Natural killer cell (primary cell): ENCODE data around the gene PRG2. TPM values are rescaled to one million over a fixed set of nuclear protein-coding genes. Genes with fewer than 3 reads are reported as not detected.

Experiments used
- ATAC-seq, 3 donors: fragments of 150-1000 bp in 2 of 3; fragments of 200-7000 bp in 1 of 3; cut with Tn5 transposase; 1 replicate in 1 of 3; 2 replicates in 2 of 3; pipeline ENCODE4 v1.10.0; 2021; ENCODE audit warnings: mild to moderate bottlenecking in 2 of 3, moderate library complexity in 2 of 3
- DNase-seq, 2 donors: peaks; one replicate each; pipeline versions ENCODE4 v3.0.0 to v3.0.0-alpha.2; 2013 to 2021; ENCODE audit warnings: mixed read lengths in 1 of 2
- H3K27ac ChIP-seq: one replicate; pipeline ENCODE4 v1.5.1; 2013; ENCODE audit warnings: mild to moderate bottlenecking, low read length
- H3K27me3 ChIP-seq: one replicate; pipeline ENCODE4 v1.6.1; 2013; ENCODE audit warnings: low read length; ENCODE audit not compliant: control insufficient read depth, insufficient read depth
- H3K36me3 ChIP-seq: one replicate; pipeline ENCODE4 v1.6.1; 2013; ENCODE audit warnings: low read length; ENCODE audit not compliant: control insufficient read depth, insufficient read depth
- H3K4me1 ChIP-seq: one replicate; pipeline ENCODE4 v1.6.1; 2013; ENCODE audit warnings: low read length; ENCODE audit not compliant: control insufficient read depth, insufficient read depth
- H3K4me3 ChIP-seq: one replicate; pipeline ENCODE4 v1.5.1; 2013; ENCODE audit warnings: low read length
- H3K9me3 ChIP-seq: one replicate; pipeline ENCODE4 v1.6.1; 2013; ENCODE audit warnings: low read length; ENCODE audit not compliant: control insufficient read depth, insufficient read depth
- H3K27ac Mint-ChIP-seq, 2 donors: one replicate each; pipeline ENCODE4 v1.8.0; 2022; ENCODE audit warnings: mild to moderate bottlenecking in 2 of 2, mixed read lengths in 2 of 2, moderate library complexity in 1 of 2
- H3K27me3 Mint-ChIP-seq, 2 donors: one replicate each; pipeline ENCODE4 v1.8.0; 2022; ENCODE audit warnings: low read depth in 2 of 2, mixed read lengths in 2 of 2
- H3K36me3 Mint-ChIP-seq: one replicate; pipeline ENCODE4 v1.8.0; 2022; ENCODE audit warnings: mixed read lengths
- H3K4me1 Mint-ChIP-seq, 2 donors: one replicate each; pipeline ENCODE4 v1.8.0; 2022; ENCODE audit warnings: mixed read lengths in 2 of 2
- H3K4me3 Mint-ChIP-seq: one replicate; pipeline ENCODE4 v1.8.0; 2022; ENCODE audit warnings: mild to moderate bottlenecking, moderate library complexity, mixed read lengths
- H3K9me3 Mint-ChIP-seq, 2 donors: one replicate each; pipeline ENCODE4 v1.8.0; 2022; ENCODE audit warnings: mixed read lengths in 2 of 2
- CTCF ChIP-seq: fragments of 200-600 bp; IDR thresholded peaks from one replicate; pipeline ENCODE4 v1.8.0; 2022; ENCODE audit warnings: antibody characterized with exemption
- WGBS: methylation state at CpG from one replicate; pipeline ENCODE4 v1.1.7; 2013; ENCODE audit warnings: missing lambda C conversion rate; ENCODE audit not compliant: insufficient coverage; 5-methylcytosine and 5-hydroxymethylcytosine counted together
- intact Hi-C: fragments of 100-400 bp; cut with micrococcal nuclease; formaldehyde crosslinking; loops from one replicate; pipeline ENCODE4 v1.14.2; 2022
- total RNA-seq, 4 donors: library from RNA; stranded (reverse); fragments of 120-200 nt in 1 of 4; gene quantifications; one replicate each; pipeline versions ENCODE4 v1.2.3 to v1.2.4, GENCODE V29; 2013 to 2022

The PRG2 gene
- total RNA-seq, 3 donors from 2014 or later (not counting 1 experiment from before 2014, with no cell fraction given), result 1.2 to 2.4 TPM; not detected in 1

- H3K27me3 ChIP-seq, result no peaks in the 10 kb centered on the region
- H3K27ac ChIP-seq, result no peak overlapping the region
- DNase-seq (no peak), ATAC-seq (no peak)
- no peaks in the 10 kb centered on the region for H3K9me3 Mint-ChIP-seq
- H3K4me3 Mint-ChIP-seq, result no peak overlapping the region
- no peak for TF ChIP-seq CTCF
- H3K27ac Mint-ChIP-seq, result no peak overlapping the region
- no peaks in the 10 kb centered on the region for H3K9me3 ChIP-seq
- 34% methylated on average over 10 of the region's 10 CpGs for WGBS
- no peaks in the 10 kb centered on the region for H3K36me3 Mint-ChIP-seq
- peaks cover 12 to 27% of the 10 kb centered on the region in 2 donors for H3K27me3 Mint-ChIP-seq
- H3K4me3 ChIP-seq, result no peak overlapping the region
- H3K4me1 Mint-ChIP-seq, result no peaks in the 10 kb centered on the region
- no peaks in the 10 kb centered on the region for H3K4me1 ChIP-seq
- intact Hi-C loops, result no loop called here
- no peaks in the 10 kb centered on the region for H3K36me3 ChIP-seq
Measured at GRCh38 chr11:57379732-57380131, 10.7 kb downstream of the PRG2 start.

GRCh38 chr11:57378186-57378585 lies 12.3 kb downstream of the PRG2 start:
- Mint-ChIP-seq H3K4me3 (no peak overlapping the region), H3K36me3 (no peaks in the 10 kb centered on the region), H3K4me1 (no peaks in the 10 kb centered on the region), H3K27ac (no peak overlapping the region), H3K9me3 (no peaks in the 10 kb centered on the region), H3K27me3 (peaks cover 12 to 27% of the 10 kb centered on the region in 2 donors)
- DNase-seq (no peak), ATAC-seq (no peak)
- intact Hi-C loops, result no loop called here
- Histone ChIP-seq H3K36me3 (no peaks in the 10 kb centered on the region), H3K27ac (no peak overlapping the region), H3K4me3 (no peak overlapping the region), H3K4me1 (no peaks in the 10 kb centered on the region), H3K27me3 (no peaks in the 10 kb centered on the region), H3K9me3 (no peaks in the 10 kb centered on the region)
- no peak for TF ChIP-seq CTCF

GRCh38 chr11:57377107-57377506 lies 13.3 kb downstream of the PRG2 start:
- no peak overlapping the region for H3K4me3 ChIP-seq
- intact Hi-C loops, result no loop called here
- no peaks in the 10 kb centered on the region for H3K9me3 ChIP-seq
- H3K27ac ChIP-seq, result no peak overlapping the region
- 78% methylated on average over 5 of the region's 5 CpGs for WGBS
- no peaks in the 10 kb centered on the region for H3K36me3 ChIP-seq
- H3K27me3 ChIP-seq, result no peaks in the 10 kb centered on the region
- Mint-ChIP-seq H3K27ac (no peak overlapping the region), H3K9me3 (no peaks in the 10 kb centered on the region), H3K4me3 (no peak overlapping the region), H3K27me3 (peaks cover 8 to 20% of the 10 kb centered on the region in 2 donors), H3K36me3 (no peaks in the 10 kb centered on the region), H3K4me1 (no peaks in the 10 kb centered on the region)
- no peaks in the 10 kb centered on the region for H3K4me1 ChIP-seq
- ATAC-seq (no peak), DNase-seq (no peak)
- TF ChIP-seq CTCF, result no peak
